SJSA1 (cell line): ENCODE measurements around the gene LGR6. TPM values are rescaled to one million over a fixed set of nuclear protein-coding genes. Genes with fewer than 3 reads are reported as not detected.
"Not testable (repeated sequence)": the region's sequence is repeated elsewhere in the genome, so short reads cannot be mapped to it uniquely, and the experiment has no call there.

Source experiments
- DNase-seq, 2 experiments: peaks; one replicate each; pipeline ENCODE4 v3.0.0-alpha.2; 2015 to 2020; ENCODE audit warnings: low spot score in 2 of 2, low read depth in 1 of 2
- H3K27ac ChIP-seq: fragments of 250-450 bp; sonication (Bioruptor Pico); 2 replicates; pipeline ENCODE4 v1.5.1; 2020; ENCODE audit warnings: mild to moderate bottlenecking, moderate library complexity
- H3K27me3 ChIP-seq: fragments of 250-450 bp; sonication (Bioruptor Pico); replicated peaks from 2 replicates; pipeline ENCODE4 v1.5.1; 2020; ENCODE audit warnings: mild to moderate bottlenecking, moderate library complexity
- H3K36me3 ChIP-seq: fragments of 250-450 bp; sonication (Bioruptor Pico); 2 replicates; pipeline ENCODE4 v1.5.1; 2020; ENCODE audit warnings: mild to moderate bottlenecking
- H3K4me1 ChIP-seq: fragments of 250-450 bp; sonication (Bioruptor Pico); replicated peaks from 2 replicates; pipeline ENCODE4 v1.6.1; 2021; ENCODE audit warnings: mild to moderate bottlenecking
- H3K4me3 ChIP-seq: fragments of 250-450 bp; sonication (Bioruptor Pico); 2 replicates; pipeline ENCODE4 v1.5.1; 2020; ENCODE audit warnings: mild to moderate bottlenecking
- H3K9me3 ChIP-seq: fragments of 250-450 bp; sonication (Bioruptor Pico); replicated peaks from 2 replicates; pipeline ENCODE4 v1.5.1; 2020; ENCODE audit warnings: mild to moderate bottlenecking
- total RNA-seq: library from RNA; depleted of rRNA; stranded (reverse); fragments of >200 nt; shearing (Covaris generic); gene quantifications from 2 replicates; pipeline ENCODE4 v1.2.3, GENCODE V29; 2014

The LGR6 gene
- total RNA-seq, 1 experiment from 2014 or later: not detected

DNA sequence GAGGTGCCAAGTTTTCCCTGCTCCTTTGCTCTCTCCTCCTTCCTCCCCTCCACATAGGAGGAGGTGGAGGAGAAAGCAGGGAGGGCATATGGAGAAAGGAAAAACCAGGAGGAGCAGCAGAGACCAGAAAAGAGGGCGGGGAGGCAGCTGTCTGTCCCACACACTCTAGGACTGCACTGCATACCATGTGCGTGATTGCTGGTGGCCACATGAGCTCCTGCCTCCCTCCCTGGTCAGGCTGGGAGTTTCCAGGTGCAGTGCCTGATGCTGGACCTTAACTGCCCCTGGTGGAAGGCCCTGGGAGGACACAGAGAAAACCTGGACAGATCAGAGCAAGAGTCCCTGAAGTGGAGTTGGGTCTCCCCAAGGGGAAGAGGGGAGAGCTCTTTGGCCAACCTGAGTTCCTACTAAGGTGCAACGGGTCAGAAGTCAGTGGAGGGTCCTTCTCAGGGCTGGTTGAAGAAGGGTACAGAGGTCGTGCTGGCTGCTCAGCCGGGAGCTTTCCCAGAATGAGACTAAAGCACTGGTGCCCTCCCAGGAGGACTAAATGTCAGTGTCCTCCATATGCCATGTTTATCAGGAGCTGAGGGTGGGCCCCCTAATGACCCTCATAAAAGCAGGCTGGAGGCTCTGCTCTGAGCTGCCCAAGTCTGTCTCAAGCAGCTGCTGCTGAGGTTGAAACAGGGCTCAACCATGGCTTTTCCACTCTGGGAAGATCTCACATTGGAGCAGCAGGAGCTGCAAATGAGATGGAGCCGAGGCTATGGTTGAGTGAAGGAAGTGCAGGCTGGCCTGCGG, 3.5 kb upstream of the LGR6 start:
- Histone ChIP-seq H3K4me3 (no peak overlapping the region), H3K9me3 (no peaks in the 10 kb centered on the region), H3K4me1 (peaks cover 5% of the 10 kb centered on the region), H3K27ac (no peak overlapping the region), H3K27me3 (peaks cover 16% of the 10 kb centered on the region), H3K36me3 (no peaks in the 10 kb centered on the region)
- no peak for DNase-seq

DNA sequence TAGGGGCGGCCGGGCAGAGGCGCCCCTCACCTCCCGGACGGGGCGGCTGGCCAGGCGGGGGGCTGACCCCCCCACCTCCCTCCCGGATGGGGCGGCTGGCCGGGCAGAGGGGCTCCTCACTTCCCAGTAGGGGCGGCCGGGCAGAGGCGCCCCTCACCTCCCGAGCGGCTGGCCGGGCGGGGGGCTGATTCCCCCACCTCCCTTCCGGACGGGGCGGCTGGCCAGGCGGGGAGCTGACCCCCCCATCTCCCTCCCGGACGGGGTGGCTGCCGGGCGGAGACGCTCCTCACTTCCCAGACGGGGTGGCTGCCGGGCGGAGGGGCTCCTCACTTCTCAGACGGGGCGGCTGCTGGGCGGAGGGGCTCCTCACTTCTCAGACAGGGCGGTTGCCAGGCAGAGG, 2.2 kb upstream of the LGR6 start:
- DNase-seq, H3K4me1 ChIP-seq, H3K4me3 ChIP-seq, H3K36me3 ChIP-seq, H3K27ac ChIP-seq, H3K9me3 ChIP-seq: not testable (repeated sequence)
- H3K27me3 ChIP-seq: peaks cover 16% of the 10 kb centered on the region

- peaks cover 16% of the 10 kb centered on the region for H3K27me3 ChIP-seq
- DNase-seq: peak; percentile 61 to 68
Observed at GRCh38 chr1:202192770-202193613, 607 bp upstream of the LGR6 start.

DNA sequence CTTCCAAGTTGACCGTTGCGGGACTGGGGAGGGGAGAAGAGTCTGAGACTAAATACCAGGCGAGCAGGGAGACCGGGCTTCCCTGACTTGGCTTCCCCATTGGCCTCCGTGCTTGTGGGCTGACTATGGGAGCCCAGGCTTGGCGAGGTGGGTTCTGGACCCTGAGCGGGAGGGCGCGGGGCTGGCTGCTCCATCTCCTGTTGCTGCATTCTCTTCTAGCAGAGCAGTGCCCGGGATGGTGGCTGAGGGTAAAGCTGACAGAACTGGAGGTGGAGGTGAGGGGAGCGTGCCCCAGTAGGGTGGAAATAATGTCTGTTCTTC, 689 bp downstream of the LGR6 start:
- Histone ChIP-seq H3K27me3 (peaks cover 16% of the 10 kb centered on the region), H3K9me3 (no peaks in the 10 kb centered on the region), H3K36me3 (no peaks in the 10 kb centered on the region), H3K4me3 (no peak overlapping the region), H3K4me1 (peaks cover 5% of the 10 kb centered on the region), H3K27ac (no peak overlapping the region)
- no peak for DNase-seq

More at GRCh38 chr1:202192770-202193613, 607 bp upstream of the LGR6 start:
- H3K27ac ChIP-seq: no peak overlapping the region
- H3K9me3 ChIP-seq: no peaks in the 10 kb centered on the region
- no peak overlapping the region for H3K4me3 ChIP-seq
- peaks cover 5% of the 10 kb centered on the region for H3K4me1 ChIP-seq
- no peaks in the 10 kb centered on the region for H3K36me3 ChIP-seq

DNA sequence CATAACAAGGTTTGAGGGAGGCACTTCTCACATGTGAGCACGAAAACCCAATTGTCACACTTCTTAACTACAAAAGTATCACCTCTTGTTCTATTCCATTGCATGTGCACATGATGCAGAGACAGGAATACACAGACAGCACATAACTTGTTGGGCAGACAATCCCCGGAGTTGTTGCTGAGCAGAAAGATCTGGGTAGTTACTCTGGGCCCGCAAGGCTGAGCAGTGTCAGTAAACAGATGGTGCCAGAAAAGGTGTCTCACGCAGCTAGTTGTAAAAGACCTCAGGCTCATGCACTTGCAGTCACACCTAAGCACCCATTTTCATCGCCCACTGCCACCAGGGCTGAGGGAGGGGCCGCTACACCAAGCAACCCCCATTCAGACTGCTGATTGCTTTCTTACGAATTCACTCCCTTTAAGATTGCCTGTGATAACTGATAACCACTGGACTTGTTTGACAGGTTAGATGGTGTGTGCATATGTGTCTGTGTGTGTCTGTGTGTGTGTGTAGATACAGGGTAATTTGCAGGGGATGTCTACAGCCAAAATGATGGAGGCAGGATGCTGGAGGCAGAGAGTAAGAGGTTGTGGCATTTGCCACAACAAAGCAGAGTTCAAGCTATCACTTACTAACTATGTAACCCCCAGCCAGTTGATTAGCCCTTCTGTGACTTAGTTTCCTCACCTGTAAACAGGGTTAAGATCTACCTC, 4.2 kb downstream of the LGR6 start:
- H3K27me3 ChIP-seq: peaks cover 14% of the 10 kb centered on the region
- peaks cover 10% of the 10 kb centered on the region for H3K4me1 ChIP-seq
- no peaks in the 10 kb centered on the region for H3K9me3 ChIP-seq
- no peaks in the 10 kb centered on the region for H3K36me3 ChIP-seq
- DNase-seq: no peak
- no peak overlapping the region for H3K4me3 ChIP-seq
- no peak overlapping the region for H3K27ac ChIP-seq

DNA sequence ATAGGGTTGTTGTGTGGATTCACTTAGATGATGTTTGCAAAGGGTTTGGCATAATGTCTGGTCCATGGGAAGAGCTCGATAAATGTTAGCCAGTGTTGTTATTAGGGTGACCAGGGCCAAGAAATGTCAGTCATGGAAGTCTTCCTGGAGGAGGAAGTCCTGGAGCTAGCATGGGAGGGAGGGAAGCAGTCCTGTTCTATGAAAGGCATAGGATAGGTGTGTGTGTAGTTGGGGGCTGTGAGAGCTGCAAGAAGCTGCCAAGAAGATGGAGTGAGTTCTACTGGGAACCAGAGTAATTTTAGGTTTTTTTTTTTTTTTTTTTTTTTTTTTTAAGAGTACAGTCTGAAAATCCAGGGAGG, 4.7 kb downstream of the LGR6 start:
- Histone ChIP-seq H3K36me3 (no peaks in the 10 kb centered on the region), H3K27ac (no peak overlapping the region), H3K4me1 (peaks cover 10% of the 10 kb centered on the region), H3K9me3 (no peaks in the 10 kb centered on the region), H3K4me3 (no peak overlapping the region), H3K27me3 (peaks cover 8% of the 10 kb centered on the region)
- no peak for DNase-seq

- no peak for DNase-seq
- Histone ChIP-seq H3K4me1 (peaks cover 6% of the 10 kb centered on the region), H3K27ac (no peak overlapping the region), H3K27me3 (peaks cover under 1% of the 10 kb centered on the region; the same call in 1 of the 2 replicates), H3K36me3 (no peaks in the 10 kb centered on the region), H3K4me3 (no peak overlapping the region), H3K9me3 (no peaks in the 10 kb centered on the region)
Observed at GRCh38 chr1:202199040-202199889, 5.7 kb downstream of the LGR6 start.

DNA sequence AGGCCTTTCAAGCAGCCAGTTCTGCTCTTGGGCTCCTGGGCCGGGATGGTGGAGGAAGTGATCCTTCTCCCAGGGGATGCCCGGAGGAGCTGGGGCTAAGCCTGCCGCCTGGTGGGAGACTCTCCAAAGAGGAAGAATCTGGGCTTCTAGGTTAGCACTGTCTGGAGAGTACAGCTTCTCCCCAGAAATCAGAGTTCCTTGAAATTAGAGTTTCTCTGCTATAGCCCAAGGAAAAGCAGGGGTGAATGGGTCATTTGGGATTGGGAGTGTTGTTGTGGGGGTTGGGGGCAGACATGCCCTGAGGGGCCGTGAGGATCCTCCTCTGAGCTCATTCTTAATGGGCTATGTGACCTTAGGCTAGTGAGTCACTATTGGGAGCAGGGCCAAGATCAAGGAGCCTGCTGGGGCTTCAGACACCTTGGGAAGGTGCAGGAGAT, 6.5 kb downstream of the LGR6 start:
- no peak for DNase-seq
- H3K4me3 ChIP-seq: no peak overlapping the region
- no peaks in the 10 kb centered on the region for H3K9me3 ChIP-seq
- no peaks in the 10 kb centered on the region for H3K36me3 ChIP-seq
- peaks cover 6% of the 10 kb centered on the region for H3K4me1 ChIP-seq
- H3K27ac ChIP-seq: no peak overlapping the region
- no peaks in the 10 kb centered on the region for H3K27me3 ChIP-seq

DNA sequence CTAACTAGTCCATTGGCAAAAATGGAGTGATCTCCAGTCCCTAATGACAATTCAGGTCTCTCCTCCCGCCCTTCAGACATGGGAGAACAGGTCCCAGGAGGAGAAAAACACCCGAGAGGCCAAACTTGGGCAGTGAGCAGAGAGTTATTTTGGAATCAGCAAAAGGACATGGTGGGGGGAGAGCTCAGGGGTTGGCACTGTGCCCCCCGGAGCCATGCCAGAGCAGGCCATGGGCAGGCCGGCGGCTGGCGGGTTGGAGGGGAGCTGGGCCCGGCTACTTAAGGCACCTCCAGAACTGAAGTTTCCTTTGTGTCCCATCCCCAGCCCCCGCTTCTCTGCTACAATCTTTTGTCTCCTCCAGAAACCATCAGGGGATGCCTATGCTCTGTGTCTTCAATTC, 7.1 kb downstream of the LGR6 start:
- Histone ChIP-seq H3K36me3 (no peaks in the 10 kb centered on the region), H3K27me3 (no peaks in the 10 kb centered on the region), H3K4me1 (peaks cover 6% of the 10 kb centered on the region), H3K9me3 (no peaks in the 10 kb centered on the region), H3K27ac (no peak overlapping the region), H3K4me3 (no peak overlapping the region)
- no peak for DNase-seq

- Histone ChIP-seq H3K4me3 (no peak overlapping the region), H3K9me3 (no peaks in the 10 kb centered on the region), H3K27ac (no peak overlapping the region), H3K36me3 (no peaks in the 10 kb centered on the region), H3K4me1 (peaks cover 10% of the 10 kb centered on the region), H3K27me3 (no peaks in the 10 kb centered on the region)
- no peak for DNase-seq
Observed at GRCh38 chr1:202201266-202201665, 7.7 kb downstream of the LGR6 start.

DNA sequence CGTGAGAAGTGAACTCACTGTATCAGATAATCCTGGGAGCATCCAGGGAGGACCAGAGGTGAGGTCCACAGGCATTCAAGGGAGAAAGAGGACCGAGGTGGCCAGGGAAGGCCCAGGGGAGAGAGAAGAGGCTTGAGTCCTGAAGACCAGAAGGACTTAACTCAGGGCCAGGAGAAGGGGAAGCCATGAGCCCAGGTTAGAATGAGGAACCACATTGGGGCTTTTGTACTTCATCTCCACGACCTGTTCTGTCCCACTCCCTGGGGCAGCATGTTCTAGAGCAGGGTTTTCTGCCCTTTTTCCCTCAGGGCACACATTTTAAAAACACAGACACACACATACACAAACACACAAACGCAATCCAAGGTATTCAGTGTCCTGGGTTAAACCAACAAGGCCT, 8.4 kb downstream of the LGR6 start:
- no peak for DNase-seq
- no peak overlapping the region for H3K27ac ChIP-seq
- no peaks in the 10 kb centered on the region for H3K9me3 ChIP-seq
- peaks cover 11% of the 10 kb centered on the region for H3K4me1 ChIP-seq
- H3K4me3 ChIP-seq: no peak overlapping the region
- H3K36me3 ChIP-seq: no peaks in the 10 kb centered on the region
- H3K27me3 ChIP-seq: no peaks in the 10 kb centered on the region

GRCh38 chr1:202202500-202203168, 9.0 kb downstream of the LGR6 start:
- H3K4me3 ChIP-seq: no peak overlapping the region

More at GRCh38 chr1:202202500-202203168, 9.0 kb downstream of the LGR6 start:
- Histone ChIP-seq H3K4me1 (peaks cover 14% of the 10 kb centered on the region), H3K9me3 (no peaks in the 10 kb centered on the region), H3K36me3 (no peaks in the 10 kb centered on the region), H3K27me3 (no peaks in the 10 kb centered on the region), H3K27ac (no peak overlapping the region)
- DNase-seq: no peak
